Aorta (tissue), 5 donors: ENCODE measurements around the gene DPH2. TPM values are rescaled to one million over a fixed set of nuclear protein-coding genes. Genes with fewer than 3 reads are reported as not detected.

Experiments
- ATAC-seq: fragments of 200-7000 bp; cut with Tn5 transposase; one replicate; pipeline ENCODE4 v1.9.1; 2022; ENCODE audit warnings: moderate library complexity; ENCODE audit not compliant: low FRiP score
- DNase-seq, 2 donors: peaks; one replicate each; pipeline ENCODE4 v3.0.0-alpha.2; 2020
- H3K27ac ChIP-seq, 2 donors: one replicate each; pipeline ENCODE4 v1.5.1; 2013; ENCODE audit warnings: low read length in 2 of 2, mild to moderate bottlenecking in 2 of 2, moderate library complexity in 2 of 2, control low read depth in 1 of 2, inconsistent platforms in 1 of 2, low read depth in 1 of 2
- H3K27me3 ChIP-seq, 2 donors: one replicate each; pipeline ENCODE4 v1.6.1; 2013; ENCODE audit warnings: control low read depth in 1 of 2, low read length in 1 of 2, mild to moderate bottlenecking in 1 of 2, moderate library complexity in 1 of 2; ENCODE audit not compliant: insufficient read depth in 2 of 2, control insufficient read depth in 1 of 2
- H3K36me3 ChIP-seq, 2 donors: one replicate each; pipeline ENCODE4 v1.6.1; 2013; ENCODE audit warnings: control low read depth in 1 of 2, low read length in 1 of 2, mild to moderate bottlenecking in 1 of 2; ENCODE audit not compliant: insufficient read depth in 2 of 2, control insufficient read depth in 1 of 2
- H3K4me1 ChIP-seq, 2 donors: one replicate each; pipeline ENCODE4 v1.6.1; 2013; ENCODE audit warnings: low read length in 2 of 2, control low read depth in 1 of 2, mild to moderate bottlenecking in 1 of 2, moderate library complexity in 1 of 2; ENCODE audit not compliant: insufficient read depth in 2 of 2, control insufficient read depth in 1 of 2
- H3K4me3 ChIP-seq, 2 donors: one replicate each; pipeline ENCODE4 v1.5.1; 2013; ENCODE audit warnings: low read length in 2 of 2, control low read depth in 1 of 2, mild to moderate bottlenecking in 1 of 2
- H3K9me3 ChIP-seq: one replicate; pipeline ENCODE4 v1.6.1; 2013; ENCODE audit warnings: mild to moderate bottlenecking, low read length; ENCODE audit not compliant: control insufficient read depth
- WGBS, 2 donors: extraction: QIAGEN DNeasy Blood & Tissue Kit; methylation state at CpG; one replicate each; pipeline ENCODE4 v1.1.7; 2013; 5-methylcytosine and 5-hydroxymethylcytosine counted together
- intact Hi-C, 2 donors: fragments of 100-400 bp; cut with DNase I; formaldehyde crosslinking; loops; one replicate each; pipeline versions ENCODE4 v1.14.2 to v1.15.0; 2022
- polyA plus RNA-seq, 2 donors: library from polyadenylated mRNA; stranded (reverse); fragments of 200-250 nt; gene quantifications; one replicate each; pipeline ENCODE4 v1.2.3, GENCODE V29; 2013
- total RNA-seq, 2 donors: library from RNA; stranded (reverse); fragmentation: NEBNext Ultra II Directional; extraction: Animal tissue kit (Norgen Biotek cat#: 25700); gene quantifications; one replicate each; pipeline ENCODE4 v1.2.1, GENCODE V29; 2021
- donor health status: healthy with polysubstance abuse.
- donor health status: Bipolar disorder and iron deficiency.
- donor health status: DM: no; HTN: no; CAD: no.
- donor health status: DM: no; HTN: no; CAD: no.
- donor health status: DM: yes; HTN: yes; CAD: no.

DPH2 gene
- total and polyA plus RNA-seq, 4 donors: 6.0 to 15.8 (median 13.3) TPM

DNA sequence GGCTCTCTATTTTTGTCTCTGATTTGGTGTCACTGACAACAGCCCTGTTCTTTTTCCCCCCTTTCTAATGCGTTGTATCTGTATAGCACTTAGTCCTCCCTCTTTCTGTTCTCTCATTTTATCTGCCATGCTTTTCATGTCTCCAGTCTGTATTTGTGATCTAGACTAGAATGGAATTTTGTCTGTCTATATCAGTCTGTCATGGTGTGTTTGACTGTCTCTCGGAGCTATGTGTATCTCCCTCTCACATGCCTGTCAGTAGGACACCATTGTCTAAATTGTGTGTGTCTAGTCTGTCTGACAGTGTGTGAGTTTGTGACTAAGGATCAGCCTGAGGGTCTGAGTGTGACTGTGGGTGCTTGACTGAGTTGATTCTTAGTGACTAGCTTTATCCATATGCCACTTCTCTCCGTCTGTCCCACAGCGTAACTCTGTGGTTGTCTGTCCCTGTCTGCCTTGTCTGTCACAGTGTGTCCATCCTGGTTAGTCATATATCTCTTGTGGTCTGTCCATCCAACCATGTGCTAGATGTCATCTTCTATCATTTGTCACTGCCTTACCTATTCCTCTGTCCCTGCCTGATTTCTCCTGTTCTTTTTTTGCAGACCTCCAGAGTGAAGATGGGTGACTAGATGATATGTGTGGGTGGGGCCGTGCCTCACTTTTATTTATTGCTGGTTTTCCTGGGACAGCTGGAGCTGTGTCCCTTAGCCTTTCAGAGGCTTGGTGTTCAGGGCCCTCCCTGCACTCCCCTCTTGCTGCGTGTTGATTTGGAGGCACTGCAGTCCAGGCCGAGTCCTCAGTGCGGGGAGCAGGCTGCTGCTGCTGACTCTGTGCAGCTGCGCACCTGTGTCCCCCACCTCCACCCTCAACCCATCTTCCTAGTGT, 7.8 kb downstream of the DPH2 start:
- H3K27ac ChIP-seq: no peak overlapping the region
- no peaks in the 10 kb centered on the region for H3K4me1 ChIP-seq

DNA sequence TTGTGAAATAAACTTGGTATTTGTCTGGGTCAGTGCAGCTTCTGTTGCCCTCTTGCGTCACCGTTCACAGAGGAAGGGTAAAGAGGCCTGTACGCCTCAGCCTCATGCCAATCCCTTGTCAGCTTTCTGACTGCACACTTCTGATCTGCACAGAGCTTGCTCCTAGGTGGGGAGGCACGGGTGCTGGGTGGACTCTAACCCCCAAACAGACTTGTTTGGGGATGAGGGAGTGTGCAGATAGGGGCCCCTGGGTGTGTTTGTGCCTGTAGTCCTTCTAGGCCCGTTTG, 8.4 kb downstream of the DPH2 start:
- Histone ChIP-seq H3K4me1 (no peaks in the 10 kb centered on the region), H3K36me3 (no peaks in the 10 kb centered on the region), H3K9me3 (no peaks in the 10 kb centered on the region), H3K27me3 (no peaks in the 10 kb centered on the region), H3K4me3 (no peak overlapping the region), H3K27ac (no peak overlapping the region)
- intact Hi-C loops: no loop called here
- peak in 1 of 2 donors; percentile 39 for DNase-seq
- 66 to 69% methylated on average over 5 of the region's 5 CpGs for WGBS, 2 donors
- no peak for ATAC-seq

More for the DNA sequence above, 7.8 kb downstream of the DPH2 start:
- WGBS, 2 donors: 83 to 87% methylated on average over 9 of the region's 9 CpGs
- ATAC-seq: no peak
- intact Hi-C loops: no loop called here
- Histone ChIP-seq H3K9me3 (no peaks in the 10 kb centered on the region), H3K27me3 (no peaks in the 10 kb centered on the region), H3K4me3 (no peak overlapping the region), H3K36me3 (no peaks in the 10 kb centered on the region)
- DNase-seq: peak in 1 of 2 donors; percentile 19

DNA sequence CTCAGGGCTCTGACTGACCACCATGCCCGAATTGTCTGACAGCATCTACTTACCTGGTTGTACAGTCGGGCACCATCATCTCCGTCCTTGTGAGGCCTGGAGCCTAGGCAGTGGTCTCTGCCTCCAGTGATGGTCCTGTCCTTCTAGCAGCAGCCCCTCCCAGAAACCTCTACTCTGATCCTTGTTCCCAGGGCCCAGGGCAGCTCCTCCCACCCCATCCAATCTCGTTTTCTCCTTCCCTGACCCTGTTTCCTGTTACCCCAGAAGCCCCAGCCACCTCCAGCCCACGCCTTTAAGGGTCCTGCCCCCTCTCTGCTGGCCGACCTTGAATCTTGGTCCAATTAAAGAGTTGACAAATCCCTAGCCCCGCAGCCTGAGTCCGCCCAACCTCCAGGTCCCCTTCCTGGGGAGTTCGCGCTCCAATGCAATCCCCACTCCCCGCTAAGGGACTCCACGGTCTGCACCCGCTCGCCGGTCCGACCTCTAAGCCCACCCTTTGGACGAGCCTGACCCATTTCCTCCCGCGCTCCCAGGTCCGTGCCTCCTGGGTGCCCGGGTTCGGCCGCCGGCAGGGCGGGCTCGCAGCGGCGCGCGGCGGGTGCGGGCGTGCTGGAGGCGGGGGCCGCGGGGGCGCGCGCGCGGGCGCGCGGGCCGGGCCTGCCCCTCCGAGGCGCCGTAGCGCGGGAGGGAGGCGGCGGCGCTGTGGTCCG, 8.9 kb downstream of the DPH2 start, which contains the start of gene B4GALT2:
B4GALT2 (plus strand) TSS at position 660 of the 710 bp plus-strand sequence. CDS start 1,951 bp downstream, outside the sequence.
- no peak within 1 kb of the TSS for H3K27ac ChIP-seq
- DNase-seq (peak; percentile 53 to 85), ATAC-seq (no peak)
- WGBS, 2 donors: 4 to 7% methylated on average over 29 to 54 of the region's 54 CpGs
- intact Hi-C loops: no loop called here
- H3K4me1 ChIP-seq: no peaks in the 10 kb centered on the region
- H3K4me3 ChIP-seq: peak within 1 kb of the TSS; percentile 64
- H3K27me3 ChIP-seq: no peaks in the 10 kb centered on the region
- no peaks in the 10 kb centered on the region for H3K9me3 ChIP-seq
- H3K36me3 ChIP-seq: no peaks in the 10 kb centered on the region

GRCh38 chr1:43979261-43979527, 9.4 kb downstream of the DPH2 start:
- 1 to 3% methylated on average over 7 to 45 of the region's 45 CpGs for WGBS, 2 donors
- H3K9me3 ChIP-seq: no peaks in the 10 kb centered on the region
- no peaks in the 10 kb centered on the region for H3K27me3 ChIP-seq
- ATAC-seq: no peak
- peak overlapping the region; percentile 64 for H3K4me3 ChIP-seq
- H3K4me1 ChIP-seq: no peaks in the 10 kb centered on the region
- no peak for DNase-seq
- H3K36me3 ChIP-seq: no peaks in the 10 kb centered on the region
- H3K27ac ChIP-seq: no peak overlapping the region
- intact Hi-C loops: no loop called here

GRCh38 chr1:43979528-43980254, 9.9 kb downstream of the DPH2 start:
- peak overlapping the region; percentile 64 for H3K4me3 ChIP-seq
- H3K36me3 ChIP-seq: no peaks in the 10 kb centered on the region
- WGBS, 2 donors: 1% methylated on average over 39 to 45 of the region's 45 CpGs
- intact Hi-C loops: no loop called here
- no peaks in the 10 kb centered on the region for H3K27me3 ChIP-seq
- H3K27ac ChIP-seq: no peak overlapping the region
- ATAC-seq (no peak), DNase-seq (peak; percentile 72 to 85)
- H3K9me3 ChIP-seq: no peaks in the 10 kb centered on the region
- no peaks in the 10 kb centered on the region for H3K4me1 ChIP-seq

DNA sequence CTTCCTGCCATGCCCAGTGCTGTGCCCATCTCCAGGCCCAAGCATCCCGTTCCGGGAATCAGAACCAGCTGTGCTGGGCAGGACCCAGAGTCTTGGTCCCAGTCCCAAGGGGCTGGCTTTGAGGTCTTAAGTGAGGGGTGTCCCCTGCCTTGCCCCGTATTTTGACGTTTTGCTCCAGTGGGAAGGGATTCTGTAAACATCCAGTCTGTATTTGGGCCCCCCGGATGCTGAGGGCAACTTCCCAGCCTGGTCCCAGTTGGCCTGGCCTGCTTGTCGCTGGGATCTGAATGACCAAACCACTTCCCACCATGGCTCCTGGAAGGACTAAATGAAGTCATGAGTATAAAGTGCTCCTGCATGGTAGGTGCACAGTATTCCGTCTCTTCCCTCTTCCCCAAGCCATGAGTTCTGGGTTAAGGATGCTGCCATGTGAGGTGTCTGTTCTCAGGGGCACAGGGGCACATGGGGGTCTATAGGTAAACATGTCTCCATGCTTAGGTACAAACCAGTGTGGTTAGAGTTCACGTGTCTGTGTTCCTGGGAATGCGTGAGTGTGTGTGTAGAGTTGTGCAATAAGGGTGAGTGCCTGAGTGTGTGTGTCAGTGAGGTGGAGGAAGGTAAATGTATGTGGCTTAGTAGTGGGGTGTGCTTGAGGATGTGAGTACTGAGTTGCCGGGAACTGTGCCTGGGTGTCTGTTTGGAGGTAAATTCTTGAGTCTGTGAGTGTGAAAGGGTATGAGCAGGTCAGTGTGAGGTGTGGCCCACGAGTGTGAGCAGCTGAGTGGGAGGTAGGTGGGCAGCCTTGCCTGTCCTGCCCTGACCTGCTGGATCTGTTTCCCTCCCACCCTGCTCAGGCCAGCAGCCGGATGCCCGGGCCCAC, 10.7 kb downstream of the DPH2 start:
- H3K27ac ChIP-seq: no peak overlapping the region
- no peak for ATAC-seq
- 42 to 51% methylated on average over 12 to 13 of the region's 13 CpGs for WGBS, 2 donors
- peak in 1 of 2 donors; percentile 45 for DNase-seq
- intact Hi-C loops: no loop called here
- no peaks in the 10 kb centered on the region for H3K9me3 ChIP-seq
- no peaks in the 10 kb centered on the region for H3K36me3 ChIP-seq
- H3K4me3 ChIP-seq: no peak overlapping the region
- no peaks in the 10 kb centered on the region for H3K4me1 ChIP-seq
- H3K27me3 ChIP-seq: no peaks in the 10 kb centered on the region

DNA sequence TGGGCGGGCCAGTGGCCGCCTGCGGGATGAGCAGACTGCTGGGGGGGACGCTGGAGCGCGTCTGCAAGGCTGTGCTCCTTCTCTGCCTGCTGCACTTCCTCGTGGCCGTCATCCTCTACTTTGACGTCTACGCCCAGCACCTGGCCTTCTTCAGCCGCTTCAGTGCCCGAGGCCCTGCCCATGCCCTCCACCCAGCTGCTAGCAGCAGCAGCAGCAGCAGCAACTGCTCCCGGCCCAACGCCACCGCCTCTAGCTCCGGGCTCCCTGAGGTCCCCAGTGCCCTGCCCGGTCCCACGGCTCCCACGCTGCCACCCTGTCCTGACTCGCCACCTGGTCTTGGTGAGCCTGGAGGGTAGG, 11.3 kb downstream of the DPH2 start:
- H3K4me1 ChIP-seq: no peaks in the 10 kb centered on the region
- peak; percentile 48 to 75 for DNase-seq

DNA sequence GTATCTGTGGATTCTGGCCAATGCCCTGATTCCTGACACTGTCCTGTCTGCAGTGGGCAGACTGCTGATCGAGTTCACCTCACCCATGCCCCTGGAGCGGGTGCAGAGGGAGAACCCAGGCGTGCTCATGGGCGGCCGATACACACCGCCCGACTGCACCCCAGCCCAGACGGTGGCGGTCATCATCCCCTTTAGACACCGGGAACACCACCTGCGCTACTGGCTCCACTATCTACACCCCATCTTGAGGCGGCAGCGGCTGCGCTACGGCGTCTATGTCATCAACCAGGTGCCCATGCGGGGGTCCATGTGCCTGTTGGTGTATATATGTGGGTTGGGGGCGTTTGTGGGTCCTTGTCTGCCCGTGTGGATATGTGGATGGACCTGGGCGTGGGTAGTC, 11.8 kb downstream of the DPH2 start:
- no peaks in the 10 kb centered on the region for H3K36me3 ChIP-seq
- no peak overlapping the region for H3K27ac ChIP-seq
- intact Hi-C loops: no loop called here
- H3K27me3 ChIP-seq: no peaks in the 10 kb centered on the region
- DNase-seq (peak in 1 of 2 donors; percentile 43), ATAC-seq (no peak)
- 95 to 97% methylated on average over 20 of the region's 20 CpGs for WGBS, 2 donors
- H3K4me3 ChIP-seq: no peak overlapping the region
- no peaks in the 10 kb centered on the region for H3K4me1 ChIP-seq
- H3K9me3 ChIP-seq: no peaks in the 10 kb centered on the region

More for the DNA sequence above, 11.3 kb downstream of the DPH2 start:
- ATAC-seq: no peak
- Histone ChIP-seq H3K4me3 (no peak overlapping the region), H3K27me3 (no peaks in the 10 kb centered on the region), H3K9me3 (no peaks in the 10 kb centered on the region), H3K36me3 (no peaks in the 10 kb centered on the region), H3K27ac (no peak overlapping the region)
- 88 to 89% methylated on average over 19 to 20 of the region's 20 CpGs for WGBS, 2 donors
- intact Hi-C loops: no loop called here
